Kasumi-1 (cell line): Measurements from ENCODE around the gene MEIS2.

Experiments
- DNase-seq, 2 experiments: peaks; one replicate each; lab custom pipeline; 2025; lab: John Stamatoyannopoulos, UW

Gene MEIS2

GRCh38 chr15:36961956-36962355 is 138.4 kb downstream of the MEIS2 start:
- DNase-seq, result no peak

- DNase-seq, result no peak
These were observed 139.5 kb downstream of the MEIS2 start for GRCh38 chr15:36960947-36961227.

- DNase-seq, result peak; percentile 4 to 23
These were observed 140.0 kb downstream of the MEIS2 start for GRCh38 chr15:36960179-36960946.

GRCh38 chr15:36959746-36960145 is 140.6 kb downstream of the MEIS2 start:
- no peak for DNase-seq

- DNase-seq, result no peak
These were observed 141.7 kb downstream of the MEIS2 start for GRCh38 chr15:36958606-36959005.

- no peak for DNase-seq
These were observed 145.9 kb downstream of the MEIS2 start for GRCh38 chr15:36954486-36954885.

GRCh38 chr15:36953346-36953745 is 147.0 kb downstream of the MEIS2 start:
- DNase-seq, result no peak

GRCh38 chr15:36951731-36952247 is 148.6 kb downstream of the MEIS2 start:
- DNase-seq, result no peak

GRCh38 chr15:36950371-36950770 is 150.0 kb downstream of the MEIS2 start:
- DNase-seq, result no peak

GRCh38 chr15:36948982-36949381 is 151.4 kb downstream of the MEIS2 start:
- DNase-seq, result no peak

GRCh38 chr15:36947035-36947719 is 153.2 kb downstream of the MEIS2 start:
- DNase-seq, result no peak

- DNase-seq, result no peak
These were observed 155.9 kb downstream of the MEIS2 start for GRCh38 chr15:36944442-36944841.

GRCh38 chr15:36943508-36944361 is 156.6 kb downstream of the MEIS2 start:
- no peak for DNase-seq

GRCh38 chr15:36942248-36942827 is 158.0 kb downstream of the MEIS2 start:
- DNase-seq, result no peak

GRCh38 chr15:36941798-36942197 is 158.6 kb downstream of the MEIS2 start:
- DNase-seq, result no peak

- no peak for DNase-seq
These were observed 159.6 kb downstream of the MEIS2 start for GRCh38 chr15:36940636-36941260.

- DNase-seq, result no peak
These were observed 160.1 kb downstream of the MEIS2 start for GRCh38 chr15:36940219-36940618.

- no peak for DNase-seq
These were observed 161.6 kb downstream of the MEIS2 start for GRCh38 chr15:36938764-36939163.

- no peak for DNase-seq
These were observed 162.2 kb downstream of the MEIS2 start for GRCh38 chr15:36938131-36938530.

- DNase-seq, result no peak
These were observed 163.7 kb downstream of the MEIS2 start for GRCh38 chr15:36936613-36937012.

- no peak for DNase-seq
These were observed 166.9 kb downstream of the MEIS2 start for GRCh38 chr15:36933255-36933990.
